ENCODE results near the gene ZNF214. TPM values are rescaled to one million over a fixed set of nuclear protein-coding genes. Genes with fewer than 3 reads are reported as not detected.
"Not testable (repeated sequence)": the region's sequence is repeated elsewhere in the genome, so short reads cannot be mapped to it uniquely, and the experiment has no call there.

Gene ZNF214
- total RNA-seq, 2 donors from 2014 or later = not detected

- H3K4me3 Mint-ChIP-seq = no peak overlapping the region
- ATAC-seq (no peak), DNase-seq (no peak)
- no peaks in the 10 kb centered on the region for H3K36me3 Mint-ChIP-seq (ENCODE audit: low read depth)
- no peaks in the 10 kb centered on the region for H3K9me3 ChIP-seq (ENCODE audit: control insufficient read depth, low read length, poor library complexity, severe bottlenecking)
- H3K27ac Mint-ChIP-seq = no peak overlapping the region
- peaks cover 10% of the 10 kb centered on the region for H3K27me3 Mint-ChIP-seq
- no peaks in the 10 kb centered on the region for H3K4me1 Mint-ChIP-seq
Measured at GRCh38 chr11:6962141-6962540, 58.0 kb downstream of the ZNF214 start.

DNA sequence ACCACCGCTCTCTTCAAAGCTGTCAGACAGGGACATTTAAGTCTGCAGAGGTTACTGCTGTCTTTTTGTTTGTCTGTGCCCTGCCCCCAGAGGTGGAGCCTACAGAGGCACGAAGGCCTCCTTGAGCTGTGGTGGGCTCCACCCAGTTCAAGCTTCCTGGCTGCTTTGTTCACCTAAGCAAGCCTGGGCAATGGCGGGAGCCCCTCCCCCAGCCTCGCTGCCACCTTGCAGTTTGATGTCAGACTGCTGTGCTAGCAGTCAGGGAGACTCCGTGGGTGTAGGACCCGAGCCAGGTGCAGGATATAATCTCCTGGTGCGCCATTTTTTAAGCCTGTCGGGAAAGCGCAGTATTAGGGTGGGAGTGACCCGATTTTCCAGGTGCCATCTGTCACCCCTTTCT is 65.9 kb downstream of the ZNF214 start:
- H3K27ac Mint-ChIP-seq; DNase-seq; ATAC-seq; H3K4me1 Mint-ChIP-seq; H3K4me3 Mint-ChIP-seq; H3K36me3 Mint-ChIP-seq (ENCODE audit: low read depth); H3K9me3 ChIP-seq (ENCODE audit: control insufficient read depth, low read length, poor library complexity, severe bottlenecking); H3K27me3 Mint-ChIP-seq: not testable (repeated sequence)

Other genes starting within 250 kb of the ZNF214 start
- not detected for gene OR2AG2, start 248.4 kb downstream of the ZNF214 start, total RNA-seq
- not detected for gene OR2AG1, start 237.3 kb downstream of the ZNF214 start, total RNA-seq
- gene OR6A2, start 220.7 kb downstream of the ZNF214 start, total RNA-seq = not detected
- not detected for gene OR10A5, start 174.7 kb downstream of the ZNF214 start, total RNA-seq
- gene OR10A2, start 157.3 kb downstream of the ZNF214 start, total RNA-seq = not detected
- not detected for gene OR10A4, start 143.7 kb downstream of the ZNF214 start, total RNA-seq
- gene OR2D2, start 127.8 kb downstream of the ZNF214 start, total RNA-seq = not detected
- gene OR2D3, start 99.3 kb downstream of the ZNF214 start, total RNA-seq = not detected
- not detected for gene ZNF215, start 93.9 kb downstream of the ZNF214 start, total RNA-seq
- not detected for gene NLRP14, start 133 bp upstream of the ZNF214 start, total RNA-seq
- gene RBMXL2, start 68.7 kb upstream of the ZNF214 start, total RNA-seq = not detected
- gene SYT9, start 231.6 kb upstream of the ZNF214 start, total RNA-seq = not detected

All from T-helper 17 cell (primary cell).